ENCODE measurements around the gene SKP2.

- TF ChIP-seq CTCF (IDR thresholded peaks at IDR 0.05; ENCODE audit: poor library complexity, severe bottlenecking), result no peak
- no peak for TF ChIP-seq REST (IDR thresholded peaks at IDR 0.05; ENCODE audit: borderline replicate concordance)
- TF ChIP-seq POLR2AphosphoS5 (IDR thresholded peaks at IDR 0.05), result no peak
- TF ChIP-seq EZH2 (IDR thresholded peaks at IDR 0.05; ENCODE audit: borderline replicate concordance, insufficient read depth, low read length, poor library complexity, severe bottlenecking), result no peak
- TF ChIP-seq EP300 (conservative IDR thresholded peaks at IDR 0.05; ENCODE audit: poor library complexity, severe bottlenecking), result no peak
- TF ChIP-seq RAD21 (conservative IDR thresholded peaks at IDR 0.05), result no peak
- TF ChIP-seq MXI1 (conservative IDR thresholded peaks at IDR 0.05; ENCODE audit: poor library complexity, severe bottlenecking), result no peak
Measured at GRCh38 chr5:36227046-36227445, 75.1 kb downstream of the SKP2 start.

Data from neural cell (in vitro differentiated cells).